HK-2 (cell line): ENCODE data around the gene MT3.

Experiments
- DNase-seq: peaks from one replicate; pipeline ENCODE4 v3.0.0-alpha.2; 2018; ENCODE audit not compliant: unreplicated experiment

MT3 gene

GRCh38 chr16:56631197-56631596 lies 41.9 kb downstream of the MT3 start:
- no peak for DNase-seq

- no peak for DNase-seq
These were observed 42.5 kb downstream of the MT3 start for GRCh38 chr16:56631832-56632155.

- no peak for DNase-seq
These were observed 43.0 kb downstream of the MT3 start, which contains the start of gene MT1M for GRCh38 chr16:56632156-56632847. TSS of gene MT1M (plus strand) at chr16:56632659. CDS start at chr16:56632732, 73 bp downstream.

GRCh38 chr16:56632848-56633365 lies 43.6 kb downstream of the MT3 start:
- no peak for DNase-seq

GRCh38 chr16:56633535-56633934 lies 44.2 kb downstream of the MT3 start:
- no peak for DNase-seq

- DNase-seq = no peak
These were observed 45.5 kb downstream of the MT3 start for GRCh38 chr16:56634715-56635440.

GRCh38 chr16:56635441-56635967 lies 46.2 kb downstream of the MT3 start:
- DNase-seq = no peak

- DNase-seq = no peak
These were observed 47.5 kb downstream of the MT3 start for GRCh38 chr16:56636616-56637413.

- peak; percentile 57 for DNase-seq
These were observed 48.8 kb downstream of the MT3 start, which contains the start of gene MT1A for GRCh38 chr16:56637814-56638750. TSS of gene MT1A (plus strand) at chr16:56638666. CDS start at chr16:56638739, 73 bp downstream.

- DNase-seq = no peak
These were observed 49.7 kb downstream of the MT3 start for GRCh38 chr16:56639045-56639444.

- no peak for DNase-seq
These were observed 50.7 kb downstream of the MT3 start for GRCh38 chr16:56640076-56640475.
